Measurements from ENCODE around the gene PAPSS2. TPM values are rescaled to one million over a fixed set of nuclear protein-coding genes. Genes with fewer than 3 reads are reported as not detected.

The PAPSS2 gene
- total and polyA plus RNA-seq, 2 donors from 2014 or later = 23.5 to 84.2 TPM

GRCh38 chr10:87671139-87671815 lies 11.6 kb downstream of the PAPSS2 start:
- Histone ChIP-seq H3K36me3 (ENCODE audit: control insufficient read depth in 2 of 3, insufficient read depth in 3 of 3, low read length in 3 of 3) (no peaks in the 10 kb centered on the region), H3K9ac (ENCODE audit: low read length in 3 of 3) (no peak overlapping the region), H3K4me1 (ENCODE audit: control insufficient read depth in 2 of 3, insufficient read depth in 2 of 3, low read depth in 1 of 3, low read length in 3 of 3) (peaks cover 0 to 14% (median 0%) of the 10 kb centered on the region in 3 donors), H3K27me3 (ENCODE audit: control insufficient read depth, insufficient read depth, low read length) (no peaks in the 10 kb centered on the region), H3K9me3 (ENCODE audit: control insufficient read depth in 2 of 3, insufficient read depth in 1 of 3, low read length in 3 of 3) (no peaks in the 10 kb centered on the region), H3K4me3 (ENCODE audit: low read length in 3 of 3) (no peak overlapping the region), H3K27ac (ENCODE audit: low read depth in 2 of 2, low read length in 2 of 2) (no peak overlapping the region)
- no peak for TF ChIP-seq CTCF (IDR thresholded peaks at IDR 0.05; ENCODE audit: borderline replicate concordance, extremely low read depth, insufficient read depth)
- intact Hi-C loops (cut with DNase I) = no loop called here
- DNase-seq (no peak), FAIRE-seq (no peak)

GRCh38 chr10:87672551-87672950 lies 12.9 kb downstream of the PAPSS2 start:
- Histone ChIP-seq H3K27me3 (ENCODE audit: control insufficient read depth, insufficient read depth, low read length) (no peaks in the 10 kb centered on the region), H3K27ac (ENCODE audit: low read depth in 2 of 2, low read length in 2 of 2) (no peak overlapping the region), H3K4me3 (ENCODE audit: low read length in 3 of 3) (no peak overlapping the region), H3K4me1 (ENCODE audit: control insufficient read depth in 2 of 3, insufficient read depth in 2 of 3, low read depth in 1 of 3, low read length in 3 of 3) (peaks cover 0 to 14% (median 0%) of the 10 kb centered on the region in 3 donors), H3K9ac (ENCODE audit: low read length in 3 of 3) (no peak overlapping the region), H3K9me3 (ENCODE audit: control insufficient read depth in 2 of 3, insufficient read depth in 1 of 3, low read length in 3 of 3) (no peaks in the 10 kb centered on the region), H3K36me3 (ENCODE audit: control insufficient read depth in 2 of 3, insufficient read depth in 3 of 3, low read length in 3 of 3) (no peaks in the 10 kb centered on the region)
- intact Hi-C loops (cut with DNase I) = no loop called here
- DNase-seq (no peak), FAIRE-seq (no peak)
- no peak for TF ChIP-seq CTCF (IDR thresholded peaks at IDR 0.05; ENCODE audit: borderline replicate concordance, extremely low read depth, insufficient read depth)

- no peaks in the 10 kb centered on the region for H3K36me3 ChIP-seq (ENCODE audit: control insufficient read depth in 2 of 3, insufficient read depth in 3 of 3, low read length in 3 of 3)
- no peak for TF ChIP-seq CTCF (IDR thresholded peaks at IDR 0.05; ENCODE audit: borderline replicate concordance, extremely low read depth, insufficient read depth)
- no peaks in the 10 kb centered on the region for H3K4me1 ChIP-seq (ENCODE audit: control insufficient read depth in 2 of 3, insufficient read depth in 2 of 3, low read depth in 1 of 3, low read length in 3 of 3)
- no peaks in the 10 kb centered on the region for H3K27me3 ChIP-seq (ENCODE audit: control insufficient read depth, insufficient read depth, low read length)
- DNase-seq (no peak), FAIRE-seq (no peak)
- H3K9ac ChIP-seq (ENCODE audit: low read length in 3 of 3) = no peak overlapping the region
- H3K9me3 ChIP-seq (ENCODE audit: control insufficient read depth in 2 of 3, insufficient read depth in 1 of 3, low read length in 3 of 3) = no peaks in the 10 kb centered on the region
- H3K4me3 ChIP-seq (ENCODE audit: low read length in 3 of 3) = no peak overlapping the region
- H3K27ac ChIP-seq (ENCODE audit: low read depth in 2 of 2, low read length in 2 of 2) = no peak overlapping the region
- intact Hi-C loops (cut with DNase I) = no loop called here
These were observed 15.3 kb downstream of the PAPSS2 start for GRCh38 chr10:87674943-87675342.
